HEK293 (cell line): ENCODE data around the gene PTPRJ.

Experiments used
- BCL11B ChIP-seq: fragments of 450-650 bp; formaldehyde crosslinking; IDR thresholded peaks from 2 replicates; pipeline ENCODE4 v1.5.1; 2016; ENCODE audit warnings: low read depth, missing biosample characterization, missing genetic modification characterization
- KLF7 ChIP-seq: fragments of 450-650 bp; formaldehyde crosslinking; IDR thresholded peaks from 2 replicates; pipeline ENCODE4 v1.5.1; 2016; ENCODE audit warnings: missing biosample characterization, missing genetic modification characterization, borderline replicate concordance
- TRIM28 ChIP-seq: IDR thresholded peaks from 2 replicates; pipeline ENCODE4 v1.6.1; 2011; ENCODE audit warnings: low read length, control low read depth, borderline replicate concordance
- ZBTB7A ChIP-seq: fragments of 450-650 bp; formaldehyde crosslinking; IDR thresholded peaks from 2 replicates; pipeline ENCODE4 v1.5.1; 2016; ENCODE audit warnings: low read depth, missing biosample characterization, missing genetic modification characterization
- ZNF211 ChIP-seq: fragments of 450-650 bp; formaldehyde crosslinking; IDR thresholded peaks from 2 replicates; pipeline ENCODE4 v1.5.1; 2016; ENCODE audit warnings: low read depth, missing biosample characterization, missing genetic modification characterization
- ZNF221 ChIP-seq: fragments of 450-650 bp; formaldehyde crosslinking; IDR thresholded peaks from 2 replicates; pipeline ENCODE4 v1.5.1; 2017; ENCODE audit warnings: missing biosample characterization, missing genetic modification characterization, borderline replicate concordance
- ZNF274 ChIP-seq, 2 experiments: fragments of 200-500 bp in 1 of 2; fragments of 450-650 bp in 1 of 2; sonication (Bioruptor generic) in 1 of 2; formaldehyde crosslinking in 1 of 2; IDR thresholded peaks; 2 replicates each; pipeline versions ENCODE4 v1.5.1 to v1.6.1; 2014 to 2016; ENCODE audit warnings: borderline replicate concordance in 1 of 2, inconsistent platforms in 1 of 2, low read length in 1 of 2, missing biosample characterization in 1 of 2, missing genetic modification characterization in 1 of 2
- ZNF292 ChIP-seq: fragments of 450-650 bp; formaldehyde crosslinking; IDR thresholded peaks from 2 replicates; pipeline ENCODE4 v1.5.1; 2016; ENCODE audit warnings: low read depth, missing biosample characterization, missing genetic modification characterization, borderline replicate concordance
- ZNF548 ChIP-seq: fragments of 450-650 bp; formaldehyde crosslinking; IDR thresholded peaks from 2 replicates; pipeline ENCODE4 v1.5.1; 2016; ENCODE audit warnings: missing biosample characterization, missing genetic modification characterization
- TF ChIP-seq, protein P1 (sequence below): fragments of 450-650 bp; formaldehyde crosslinking; IDR thresholded peaks from 2 replicates; pipeline ENCODE4 v1.5.1; 2016; ENCODE audit warnings: missing biosample characterization, missing genetic modification characterization

DNA sequence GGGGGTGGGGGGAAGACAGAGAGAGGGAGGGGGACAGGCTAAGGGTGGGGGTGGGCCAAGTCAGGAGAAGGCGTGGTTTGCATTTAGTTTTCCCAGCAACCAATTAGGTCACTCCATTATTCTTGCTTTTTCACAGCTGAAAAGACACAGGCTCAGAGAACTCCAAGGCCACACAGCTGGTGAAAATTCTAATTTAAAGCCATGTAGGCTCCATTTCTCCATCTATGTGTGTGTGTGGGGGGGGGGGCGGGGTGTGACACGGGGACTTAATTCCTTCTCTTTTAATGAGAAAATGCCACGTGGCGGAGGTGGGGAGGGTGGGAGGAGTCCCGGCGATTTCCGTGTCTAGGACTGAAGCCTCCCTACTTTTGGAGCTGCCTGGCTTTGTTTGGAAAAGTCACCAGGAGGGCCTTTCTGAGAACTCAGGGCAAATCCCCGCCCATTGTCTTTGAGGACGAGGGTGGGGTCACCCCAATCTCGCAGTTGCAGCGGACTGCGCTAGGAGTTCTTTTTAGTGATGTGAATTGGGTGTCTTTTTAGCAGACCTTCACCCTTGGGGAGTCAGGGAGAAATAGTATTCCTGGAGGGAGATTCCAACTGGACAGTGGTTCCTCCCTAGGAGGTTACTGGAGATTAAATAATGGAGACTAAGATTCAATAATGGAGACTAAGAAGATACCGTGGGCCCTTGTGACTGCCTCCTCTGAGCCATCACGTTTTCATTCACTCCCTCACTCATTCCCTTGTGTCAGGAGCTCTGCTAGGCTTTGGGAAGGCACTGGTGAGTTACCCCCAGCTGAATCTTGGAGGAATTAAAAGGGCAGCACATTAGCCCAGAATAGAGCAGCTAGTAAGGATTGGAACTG lies 36.4 kb upstream of the PTPRJ start:
- no peak for TF ChIP-seq TRIM28
- TF ChIP-seq ZNF221 (tag by site-specific recombination), result no peak
- no peak for TF ChIP-seq KLF7 (tag by site-specific recombination)
- TF ChIP-seq ZNF274 (IDR thresholded peaks at IDR 0.05; ENCODE audit: low read length), result no peak
- TF ChIP-seq ZNF274 (tag by site-specific recombination; IDR thresholded peaks at IDR 0.05; ENCODE audit: borderline replicate concordance), result no peak
- TF ChIP-seq, protein P1, sequence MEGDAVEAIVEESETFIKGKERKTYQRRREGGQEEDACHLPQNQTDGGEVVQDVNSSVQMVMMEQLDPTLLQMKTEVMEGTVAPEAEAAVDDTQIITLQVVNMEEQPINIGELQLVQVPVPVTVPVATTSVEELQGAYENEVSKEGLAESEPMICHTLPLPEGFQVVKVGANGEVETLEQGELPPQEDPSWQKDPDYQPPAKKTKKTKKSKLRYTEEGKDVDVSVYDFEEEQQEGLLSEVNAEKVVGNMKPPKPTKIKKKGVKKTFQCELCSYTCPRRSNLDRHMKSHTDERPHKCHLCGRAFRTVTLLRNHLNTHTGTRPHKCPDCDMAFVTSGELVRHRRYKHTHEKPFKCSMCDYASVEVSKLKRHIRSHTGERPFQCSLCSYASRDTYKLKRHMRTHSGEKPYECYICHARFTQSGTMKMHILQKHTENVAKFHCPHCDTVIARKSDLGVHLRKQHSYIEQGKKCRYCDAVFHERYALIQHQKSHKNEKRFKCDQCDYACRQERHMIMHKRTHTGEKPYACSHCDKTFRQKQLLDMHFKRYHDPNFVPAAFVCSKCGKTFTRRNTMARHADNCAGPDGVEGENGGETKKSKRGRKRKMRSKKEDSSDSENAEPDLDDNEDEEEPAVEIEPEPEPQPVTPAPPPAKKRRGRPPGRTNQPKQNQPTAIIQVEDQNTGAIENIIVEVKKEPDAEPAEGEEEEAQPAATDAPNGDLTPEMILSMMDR (tag by site-specific recombination), result no peak
- TF ChIP-seq ZNF292 (tag by site-specific recombination), result no peak
- no peak for TF ChIP-seq ZNF548 (tag by site-specific recombination)
- no peak for TF ChIP-seq ZBTB7A
- TF ChIP-seq ZNF211 (tag by site-specific recombination), result no peak
- TF ChIP-seq BCL11B (tag by site-specific recombination), result no peak
